GM19328 (cell line): ENCODE data around the gene SGCD.

Experiments used
- ATAC-seq: cut with Tn5 transposase; IDR thresholded peaks from one replicate; pipeline ENCODE4 v1.9.1; 2021; ENCODE audit warnings: mild to moderate bottlenecking, moderate library complexity; ENCODE audit not compliant: unreplicated experiment

Gene SGCD

DNA sequence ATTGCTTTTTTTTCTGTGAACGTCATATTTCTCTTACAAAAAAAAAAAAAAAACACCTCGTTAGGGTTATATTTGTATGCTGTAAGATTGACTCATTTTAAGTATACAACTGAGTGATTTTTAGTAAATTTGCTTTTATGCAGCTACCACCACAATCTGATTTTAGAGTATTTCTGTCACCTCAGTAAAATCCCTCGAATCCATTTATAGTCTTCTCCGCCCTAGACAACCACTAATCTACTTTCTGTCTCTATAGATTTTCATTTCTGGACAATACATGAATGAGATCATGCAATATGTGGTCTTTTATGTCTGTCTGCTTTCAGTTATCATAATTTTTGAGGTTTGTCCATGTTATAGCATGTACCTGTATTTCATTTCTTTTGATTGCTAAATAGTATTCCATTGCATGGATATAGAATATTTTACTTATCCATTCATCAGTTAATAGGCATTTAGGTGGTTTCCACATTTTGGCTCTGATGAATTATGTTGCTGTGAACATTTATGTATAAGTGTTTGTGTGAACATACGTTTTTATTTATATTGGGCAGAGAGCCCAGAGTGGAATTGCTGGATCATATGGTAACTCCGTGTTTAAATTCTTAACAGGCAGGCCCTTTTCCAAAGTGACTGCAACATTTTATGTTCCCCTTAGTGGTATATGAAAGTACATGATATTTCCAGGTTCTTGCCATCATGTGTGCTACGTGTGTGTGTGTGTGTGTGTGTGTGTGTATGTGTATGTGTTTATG lies 171.4 kb downstream of the SGCD start:
- no peak for ATAC-seq

DNA sequence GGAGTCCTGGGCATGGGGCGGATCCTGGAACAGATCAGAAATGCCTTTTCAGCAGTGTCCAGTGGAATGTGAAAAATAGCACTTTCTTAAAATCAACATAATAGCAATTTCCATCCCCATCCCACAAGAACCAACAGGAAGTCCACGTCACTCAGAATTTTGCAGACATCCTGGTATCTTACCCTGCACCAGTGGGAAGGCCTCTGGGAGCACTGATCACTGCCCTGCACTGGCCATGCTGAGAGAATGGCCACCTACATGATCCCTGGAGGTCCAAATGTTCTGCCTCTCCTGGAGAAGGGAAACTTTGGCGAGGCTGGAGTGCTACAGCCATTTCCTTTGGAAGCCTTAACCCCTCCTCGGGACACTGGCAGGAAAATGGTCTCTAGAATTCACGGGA lies 173.8 kb downstream of the SGCD start:
- ATAC-seq = no peak

DNA sequence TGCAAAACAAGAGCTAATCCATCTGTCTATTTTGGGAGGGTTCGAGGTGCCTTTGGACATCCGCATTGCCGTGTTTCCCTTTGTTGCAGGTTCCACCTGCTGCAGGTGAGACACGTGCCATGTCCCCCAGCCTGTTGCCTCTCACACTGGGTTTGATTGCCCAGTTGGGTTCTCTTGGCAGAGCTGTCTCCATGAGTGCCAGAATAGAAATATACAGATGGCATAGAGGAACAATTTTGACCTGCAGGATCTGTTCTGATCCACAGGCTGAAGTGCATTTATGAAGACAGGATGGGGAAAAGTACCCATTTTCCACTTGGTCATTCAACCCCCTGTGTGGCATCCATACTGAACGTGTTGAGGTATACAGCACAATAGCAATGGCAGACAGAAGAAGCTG lies 178.1 kb downstream of the SGCD start:
- no peak for ATAC-seq

DNA sequence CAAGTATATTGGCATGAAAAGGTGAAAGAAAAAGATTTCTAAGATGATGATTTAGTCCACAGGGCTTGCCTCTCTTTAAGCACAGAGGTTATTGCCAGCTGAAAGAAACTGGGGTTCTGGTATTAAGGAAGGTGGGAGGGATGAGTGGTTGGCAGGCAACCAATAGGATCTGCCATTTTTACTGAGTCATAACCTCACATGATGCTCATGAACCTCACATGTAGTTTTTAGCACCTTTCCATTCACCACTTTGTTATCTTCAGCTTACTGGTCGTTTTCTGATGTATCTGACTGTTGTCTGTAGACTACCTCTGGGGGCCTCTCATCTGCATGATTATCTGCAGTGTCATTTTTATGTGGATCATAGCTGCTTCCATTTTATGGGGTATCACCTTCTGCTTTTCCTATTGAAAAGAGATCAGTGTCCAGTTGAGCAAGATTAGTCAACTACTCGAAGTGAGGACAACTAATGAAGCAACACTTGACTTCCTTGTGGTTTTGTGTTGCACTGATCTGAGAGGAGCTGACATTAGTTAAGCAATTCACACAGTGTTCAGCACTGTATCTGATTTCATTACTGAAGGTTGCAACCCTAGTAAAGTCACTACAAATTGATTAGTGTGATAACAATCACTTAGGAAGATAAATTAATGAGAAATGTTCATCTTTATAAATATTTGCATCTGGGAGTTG lies 186.3 kb downstream of the SGCD start:
- no peak for ATAC-seq

DNA sequence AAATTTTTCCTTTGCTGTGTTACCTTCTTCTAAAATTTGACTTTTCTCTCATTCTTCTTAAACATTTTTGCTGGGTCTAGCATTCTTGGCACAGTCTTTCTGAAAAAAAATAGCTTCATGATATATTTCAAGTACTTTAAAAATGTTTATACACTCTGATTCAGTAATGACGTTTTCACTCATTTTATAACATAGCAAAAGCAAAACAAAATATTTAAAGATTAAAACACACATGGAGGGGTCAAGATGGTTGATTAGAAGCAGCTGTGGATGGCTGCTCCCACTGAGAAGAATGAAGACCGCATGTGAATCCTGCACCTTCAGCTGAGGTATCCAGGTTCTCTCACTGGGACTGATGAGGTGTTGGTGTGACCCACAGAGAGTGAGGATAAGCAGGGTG lies 188.2 kb downstream of the SGCD start:
- ATAC-seq = no peak

DNA sequence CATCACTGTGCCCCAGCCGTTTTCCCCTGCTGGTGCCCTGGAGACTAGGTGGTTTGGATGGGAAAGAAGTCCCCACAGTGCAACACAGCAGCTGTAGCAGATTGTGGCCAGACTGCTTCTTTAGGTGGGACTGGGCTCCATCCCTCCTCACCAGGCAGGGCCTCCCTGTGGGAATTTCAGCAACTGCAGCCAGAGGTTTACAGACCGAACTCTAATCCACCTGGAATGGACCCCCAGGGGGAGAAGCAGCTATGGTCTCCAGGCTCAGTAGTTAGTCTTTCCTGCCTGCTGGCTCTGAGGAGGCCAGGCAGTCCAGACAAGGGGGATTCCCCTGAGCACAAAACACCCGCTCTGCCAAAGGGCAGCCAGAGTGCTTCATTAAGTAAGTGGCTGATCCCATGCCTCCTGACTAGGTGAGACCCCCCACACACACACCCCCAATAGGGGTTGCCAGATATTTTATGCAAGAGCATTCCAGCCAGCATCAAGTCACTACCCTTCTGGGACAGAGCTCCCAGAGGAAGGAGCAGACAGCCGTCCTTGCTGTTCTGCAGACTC lies 188.9 kb downstream of the SGCD start:
- no peak for ATAC-seq

DNA sequence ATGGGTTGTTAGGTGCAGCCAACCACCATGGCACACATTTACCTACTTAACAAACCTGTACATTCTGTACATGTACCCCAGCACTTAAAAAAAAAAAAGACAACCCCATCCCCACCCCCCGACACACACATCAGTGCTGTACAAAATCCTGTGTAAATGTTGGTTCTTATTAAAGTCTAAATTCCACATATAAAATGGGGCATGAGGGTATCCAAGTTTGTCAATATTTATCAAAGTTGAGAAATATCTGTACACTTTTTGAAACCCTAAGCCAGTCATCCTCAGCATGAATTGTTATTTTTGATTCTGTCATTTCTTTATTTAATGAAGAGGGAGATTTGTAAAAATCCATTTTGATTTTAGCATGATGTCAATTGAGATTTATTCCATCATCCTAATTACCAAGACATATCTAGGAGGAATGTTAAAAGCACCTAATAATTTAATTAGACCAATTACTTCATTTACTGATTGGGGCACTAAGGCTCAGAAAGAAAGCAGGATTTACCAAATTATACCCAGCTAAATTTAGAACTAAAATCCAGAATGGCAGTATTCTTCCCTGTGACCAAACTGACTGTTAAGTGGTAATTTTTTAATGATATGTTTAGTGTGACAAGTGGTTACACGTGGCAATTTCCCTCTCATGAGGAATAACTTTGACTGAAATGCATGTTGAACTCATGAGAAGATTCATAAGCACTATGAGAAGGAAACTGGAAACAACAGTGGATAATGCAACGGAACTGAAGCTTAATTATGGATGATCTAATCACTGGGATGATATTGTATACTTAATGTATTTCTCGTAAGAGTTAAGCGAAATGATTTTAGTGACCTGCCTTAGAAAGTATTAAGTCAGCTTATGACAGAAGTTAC lies 195.9 kb downstream of the SGCD start:
- no peak for ATAC-seq

DNA sequence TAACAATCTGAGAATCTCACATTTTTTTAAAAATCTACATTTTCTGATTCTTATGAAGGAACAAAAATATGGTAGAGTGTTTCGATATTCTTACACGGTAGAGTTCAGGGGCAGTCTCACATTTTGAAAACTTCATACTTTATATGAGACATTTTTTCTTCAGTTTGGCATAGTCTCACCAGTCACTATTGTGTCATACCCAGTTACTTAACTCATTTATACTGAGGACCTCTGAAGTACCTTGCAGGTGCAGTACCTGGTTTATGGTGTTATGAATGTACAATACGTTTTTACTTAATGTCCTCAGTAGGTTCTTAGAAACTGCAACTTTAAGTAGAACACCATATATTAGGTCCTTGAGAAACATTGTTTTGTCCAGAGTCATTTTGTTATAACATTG lies 196.6 kb downstream of the SGCD start:
- no peak for ATAC-seq

DNA sequence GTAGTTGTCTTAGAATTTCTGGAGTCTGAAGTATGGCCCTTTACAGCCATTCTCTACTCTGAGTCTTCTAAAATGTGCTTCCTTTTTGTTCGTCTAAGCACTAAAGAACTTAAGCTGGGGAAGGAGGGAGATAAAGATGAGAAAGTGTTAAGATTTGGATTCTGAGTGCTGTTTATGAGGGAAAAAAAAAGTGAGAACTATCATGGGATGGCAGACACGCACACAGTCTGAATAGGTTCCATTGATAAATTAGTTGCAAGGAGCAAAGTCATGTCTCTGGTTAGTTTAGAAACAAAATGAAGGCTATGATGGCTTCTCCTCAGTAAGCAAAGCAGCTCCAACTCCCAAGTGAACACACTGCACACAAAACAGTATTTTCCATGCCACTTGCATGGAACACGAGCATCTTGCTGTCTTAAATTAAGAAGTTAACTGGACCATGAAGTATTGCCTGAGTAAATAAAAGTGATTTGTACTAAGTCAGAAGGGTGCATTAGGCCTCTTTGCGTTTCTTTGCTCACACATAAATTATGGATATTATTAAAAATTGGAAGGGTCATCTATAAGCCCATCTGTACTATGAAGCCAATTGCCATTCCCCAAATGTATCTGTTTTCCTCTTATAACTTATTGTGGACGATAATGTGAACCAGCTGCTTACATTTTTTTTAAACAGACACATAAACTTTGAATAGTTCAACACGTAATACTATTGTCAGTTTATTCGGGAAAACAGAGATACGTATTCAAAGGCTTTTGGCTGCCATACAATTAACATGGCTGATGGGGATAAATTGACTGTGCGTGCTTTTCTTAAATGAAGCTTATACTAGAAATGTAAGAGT lies 199.3 kb downstream of the SGCD start:
- ATAC-seq = no peak

DNA sequence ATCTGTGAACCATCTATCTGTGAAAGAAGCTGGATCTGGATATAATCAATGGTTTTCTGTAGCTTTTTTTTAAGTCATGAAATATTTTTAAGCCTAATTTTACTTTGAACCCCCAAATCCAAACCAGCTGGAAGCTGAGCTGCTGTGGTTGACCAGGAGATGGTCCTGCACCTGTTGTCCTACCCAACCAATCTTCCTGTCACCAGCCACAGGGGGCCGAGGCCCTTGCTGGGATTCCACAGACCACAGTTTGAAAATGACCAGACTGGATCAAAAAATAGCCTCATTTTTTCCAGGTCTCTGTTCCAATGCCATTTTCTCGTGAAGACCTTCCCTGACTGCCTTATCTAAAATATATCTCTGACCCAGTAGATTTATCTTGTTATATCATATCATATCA lies 200.6 kb downstream of the SGCD start:
- ATAC-seq = no peak

DNA sequence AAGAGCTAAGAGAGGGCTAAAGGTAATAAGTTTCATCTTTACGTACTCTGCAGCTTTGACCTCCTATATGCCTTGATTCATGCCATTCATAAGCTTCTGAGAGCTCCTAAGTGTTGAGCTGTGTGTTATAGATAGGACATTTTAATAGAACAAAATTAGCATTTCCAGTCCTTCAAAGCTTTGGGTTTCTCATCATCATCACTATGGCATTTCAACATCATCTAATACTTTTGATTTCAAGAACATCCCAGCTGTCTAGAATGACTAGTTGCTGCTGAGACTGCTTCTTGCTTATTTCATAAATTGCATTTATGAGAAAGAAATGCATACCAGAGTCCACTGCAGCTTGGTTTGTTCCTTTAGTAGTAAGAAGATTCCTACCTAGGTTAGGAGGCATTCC lies 201.7 kb downstream of the SGCD start:
- no peak for ATAC-seq

DNA sequence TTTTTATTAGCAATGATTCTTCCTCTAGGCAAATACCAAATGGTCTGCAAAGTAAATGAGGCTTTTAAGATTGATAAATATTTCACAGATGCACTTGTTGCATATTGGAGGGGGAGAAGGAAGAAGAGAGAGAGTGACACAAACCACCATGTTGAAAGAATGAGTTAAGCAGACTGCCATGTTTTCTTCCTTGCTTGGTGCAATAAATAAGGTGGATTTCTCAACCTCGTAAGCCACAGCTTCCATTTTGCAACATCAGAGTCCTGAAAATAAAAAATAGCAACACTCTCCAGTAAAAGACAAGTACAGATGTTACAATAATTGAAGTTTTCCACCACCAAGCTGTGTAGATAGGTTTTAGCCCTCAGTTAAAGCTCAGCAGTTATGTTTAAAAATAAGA lies 202.9 kb downstream of the SGCD start:
- no peak for ATAC-seq

DNA sequence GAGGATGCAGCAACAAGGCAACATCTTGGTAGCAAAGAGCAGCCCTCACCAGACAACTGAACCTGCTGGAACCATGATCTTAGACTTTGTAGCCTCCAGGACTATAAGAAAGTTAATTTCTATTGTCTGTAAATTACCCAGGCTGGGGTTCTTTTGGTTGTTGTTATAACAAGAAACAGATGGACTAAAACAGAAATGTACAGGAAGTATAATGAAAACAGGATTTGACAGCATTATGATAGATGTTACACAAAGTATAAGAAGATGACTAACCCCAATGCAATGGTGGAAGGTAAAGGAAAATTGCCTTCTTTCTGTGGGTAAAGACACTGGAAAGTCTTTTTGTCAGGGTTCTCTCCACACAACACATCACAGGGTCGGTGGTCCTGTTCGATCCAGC lies 204.2 kb downstream of the SGCD start:
- no peak for ATAC-seq

DNA sequence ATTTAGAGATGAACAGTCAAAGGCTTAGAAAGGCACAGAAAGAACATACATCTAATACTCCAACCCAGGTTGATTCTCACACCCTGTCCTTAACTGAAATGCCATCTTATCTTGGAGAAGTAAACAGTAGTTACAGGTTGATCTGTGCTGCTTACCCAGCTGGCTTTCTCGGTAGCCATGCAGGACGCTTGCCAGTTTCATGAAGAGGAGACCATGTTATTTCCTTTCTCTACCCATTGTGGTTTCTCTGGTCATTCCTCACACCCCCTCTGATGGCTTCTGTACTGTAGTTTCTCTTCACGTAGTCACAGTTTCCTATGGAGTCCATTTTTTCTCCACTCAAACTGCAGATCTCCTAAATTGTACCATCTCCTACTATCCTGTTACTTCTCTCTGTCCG lies 206.0 kb downstream of the SGCD start:
- no peak for ATAC-seq

DNA sequence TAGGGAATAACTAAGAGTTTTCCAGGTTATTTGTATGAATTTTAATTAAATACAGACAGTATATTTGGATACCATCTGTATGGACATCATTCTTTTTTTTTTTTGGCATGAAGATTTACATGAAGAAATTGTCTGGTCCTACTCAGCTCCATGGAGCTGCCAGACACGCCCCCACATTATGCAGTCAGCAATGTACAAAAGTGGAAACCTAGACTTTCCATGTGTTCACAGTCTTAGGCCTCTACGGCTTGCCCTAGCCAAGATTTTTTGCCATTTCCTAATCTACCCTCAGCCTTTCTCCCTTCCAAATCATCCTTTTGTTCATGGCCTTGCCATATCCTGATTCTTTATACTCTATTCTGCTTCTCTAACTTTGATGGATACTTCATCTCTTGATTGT lies 207.1 kb downstream of the SGCD start:
- no peak for ATAC-seq

DNA sequence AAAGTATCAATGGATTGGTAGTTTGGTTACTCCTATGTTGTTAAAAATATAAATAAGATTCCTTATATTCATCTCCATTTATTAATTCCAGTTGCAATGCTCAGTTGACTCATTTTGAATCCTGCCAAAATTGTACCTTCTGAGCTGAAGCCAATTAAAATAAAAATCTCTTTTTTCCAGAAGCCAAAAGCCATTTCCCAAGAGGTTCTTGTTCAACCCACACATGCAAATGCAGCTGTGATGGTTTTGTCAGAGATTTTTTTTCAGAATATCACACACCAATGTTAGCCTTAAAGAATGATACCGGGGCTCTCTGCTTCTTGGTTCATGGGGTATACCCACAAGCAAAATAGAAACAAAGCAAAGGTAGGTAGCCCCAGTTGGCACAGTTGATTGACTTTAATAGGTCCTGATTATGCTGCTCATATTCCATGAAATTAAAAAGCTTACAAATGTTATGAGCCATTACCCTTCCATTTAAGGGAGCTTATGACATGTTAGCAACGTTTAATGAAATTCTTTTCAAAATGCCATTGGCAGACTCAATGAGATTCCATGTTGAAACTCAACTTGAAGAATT lies 208.0 kb downstream of the SGCD start:
- ATAC-seq = no peak

DNA sequence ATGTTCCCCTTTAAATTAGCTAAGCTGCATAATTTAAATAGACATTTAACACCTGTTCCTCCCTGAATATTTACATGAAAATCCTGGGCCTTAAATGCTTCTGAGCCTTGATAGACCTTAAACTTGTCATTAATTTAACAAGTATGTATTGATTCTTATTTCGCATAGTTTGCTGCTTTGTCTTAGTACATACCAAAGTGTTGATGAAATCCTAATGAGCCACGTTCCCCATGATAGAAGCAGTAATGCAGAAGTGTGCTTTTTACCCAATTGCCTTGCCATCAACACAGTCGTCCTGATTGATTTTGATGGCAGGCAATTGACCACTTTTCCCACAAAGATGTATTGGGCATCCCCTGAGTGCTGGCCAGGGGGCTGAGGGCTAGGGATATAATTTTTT lies 213.5 kb downstream of the SGCD start:
- ATAC-seq = no peak

DNA sequence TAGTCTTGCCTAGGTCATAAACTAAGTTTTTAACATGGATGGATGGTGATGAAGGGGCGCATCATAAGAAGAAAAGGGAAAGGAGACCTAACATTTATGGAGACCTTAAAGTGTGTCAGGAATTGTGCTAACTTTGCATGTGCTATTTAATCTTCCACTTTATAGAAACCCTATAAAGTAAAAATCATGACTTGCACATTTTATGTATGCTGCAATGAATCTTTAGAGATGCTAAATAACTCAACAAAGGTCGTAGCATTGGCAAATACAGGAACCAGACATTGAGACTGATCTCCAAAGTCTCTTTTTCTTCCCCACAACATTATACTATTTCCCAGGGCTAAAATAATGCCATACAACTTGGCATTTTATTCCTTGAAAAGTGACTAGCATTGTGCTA lies 214.6 kb downstream of the SGCD start:
- ATAC-seq = no peak

DNA sequence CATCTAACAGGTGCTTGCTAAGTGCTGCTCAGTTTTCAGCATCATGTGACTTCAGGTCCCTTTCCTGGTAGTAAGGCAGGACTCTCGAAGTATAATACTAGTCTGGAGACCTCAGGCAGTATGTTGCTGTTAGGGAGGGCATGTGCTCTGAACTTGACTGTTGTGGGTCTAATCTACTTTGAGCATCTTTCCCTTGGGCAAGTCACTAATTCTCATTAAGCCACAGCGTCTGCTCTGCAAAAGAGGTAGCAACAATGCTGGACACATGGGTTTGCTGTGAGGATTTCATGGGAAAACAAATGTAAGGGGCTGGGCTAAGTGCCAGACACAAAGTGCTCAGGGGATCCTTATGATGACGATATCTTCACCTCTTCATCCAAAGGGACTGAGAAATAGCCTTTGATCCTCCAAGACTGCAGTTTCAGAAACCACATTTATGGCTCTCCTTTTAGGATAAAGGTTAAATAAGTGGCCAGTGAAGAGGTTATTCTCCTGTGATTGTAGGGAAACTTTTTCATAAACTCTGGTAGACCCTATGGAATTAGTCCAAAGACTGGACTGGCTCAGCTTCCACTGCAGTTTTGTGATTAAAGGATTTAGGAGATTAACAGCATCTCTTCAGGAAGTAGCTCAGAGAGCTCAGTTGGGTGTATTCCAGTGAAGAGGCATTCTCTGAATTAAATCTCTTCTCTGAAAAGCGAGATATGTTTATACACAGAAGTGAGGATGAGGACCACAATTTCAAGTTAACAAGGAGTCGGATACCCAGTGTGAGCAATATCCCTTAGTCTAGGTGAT lies 216.6 kb downstream of the SGCD start:
- ATAC-seq = no peak
